ENCODE results near the gene CDK5RAP2. TPM values are rescaled to one million over a fixed set of nuclear protein-coding genes. Genes with fewer than 3 reads are reported as not detected.

CDK5RAP2 gene
- polyA plus RNA-seq, 1 experiment = 28.1 TPM

DNA sequence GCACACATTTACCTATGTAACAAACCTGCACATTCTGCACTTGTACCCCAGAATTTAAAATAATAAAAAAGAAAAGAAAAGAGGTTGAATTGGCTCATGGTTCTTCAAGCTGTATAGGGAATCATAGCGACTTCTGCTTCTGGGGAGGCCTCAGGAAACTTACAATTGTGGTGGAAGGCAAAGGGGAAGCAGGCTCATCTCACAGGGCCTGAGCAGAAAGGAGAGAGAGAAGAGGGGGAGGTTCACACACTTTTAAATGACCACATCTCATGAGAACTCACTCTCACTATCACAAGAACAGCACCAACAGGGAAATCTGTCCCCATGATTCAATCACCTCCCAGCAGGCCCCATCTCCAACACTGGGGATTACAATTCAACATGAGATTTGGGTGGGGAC is 214.6 kb downstream of the CDK5RAP2 start:
- ChIA-PET POLR2A (no interaction called here), CTCF (interaction anchor here (0.6 to 2.2 kb wide), 3 partner anchors 72 to 112 kb away, joined by 3 to 13 read pairs (median 4); no protein-coding TSS in a partner anchor)
- TF ChIP-seq, protein P1, sequence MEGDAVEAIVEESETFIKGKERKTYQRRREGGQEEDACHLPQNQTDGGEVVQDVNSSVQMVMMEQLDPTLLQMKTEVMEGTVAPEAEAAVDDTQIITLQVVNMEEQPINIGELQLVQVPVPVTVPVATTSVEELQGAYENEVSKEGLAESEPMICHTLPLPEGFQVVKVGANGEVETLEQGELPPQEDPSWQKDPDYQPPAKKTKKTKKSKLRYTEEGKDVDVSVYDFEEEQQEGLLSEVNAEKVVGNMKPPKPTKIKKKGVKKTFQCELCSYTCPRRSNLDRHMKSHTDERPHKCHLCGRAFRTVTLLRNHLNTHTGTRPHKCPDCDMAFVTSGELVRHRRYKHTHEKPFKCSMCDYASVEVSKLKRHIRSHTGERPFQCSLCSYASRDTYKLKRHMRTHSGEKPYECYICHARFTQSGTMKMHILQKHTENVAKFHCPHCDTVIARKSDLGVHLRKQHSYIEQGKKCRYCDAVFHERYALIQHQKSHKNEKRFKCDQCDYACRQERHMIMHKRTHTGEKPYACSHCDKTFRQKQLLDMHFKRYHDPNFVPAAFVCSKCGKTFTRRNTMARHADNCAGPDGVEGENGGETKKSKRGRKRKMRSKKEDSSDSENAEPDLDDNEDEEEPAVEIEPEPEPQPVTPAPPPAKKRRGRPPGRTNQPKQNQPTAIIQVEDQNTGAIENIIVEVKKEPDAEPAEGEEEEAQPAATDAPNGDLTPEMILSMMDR (IDR thresholded peaks at IDR 0.05; ENCODE audit: insufficient read depth, low read depth, low read length) = no peak
- Histone ChIP-seq H3K36me3 (ENCODE audit: control insufficient read depth, insufficient read depth, low read length) (no peaks in the 10 kb centered on the region), H3K27me3 (ENCODE audit: control insufficient read depth, insufficient read depth, low read length) (no peaks in the 10 kb centered on the region), H3K4me3 (ENCODE audit: low read depth, low read length) (no peak overlapping the region)
- no peak for DNase-seq (ENCODE audit: low read depth)

DNA sequence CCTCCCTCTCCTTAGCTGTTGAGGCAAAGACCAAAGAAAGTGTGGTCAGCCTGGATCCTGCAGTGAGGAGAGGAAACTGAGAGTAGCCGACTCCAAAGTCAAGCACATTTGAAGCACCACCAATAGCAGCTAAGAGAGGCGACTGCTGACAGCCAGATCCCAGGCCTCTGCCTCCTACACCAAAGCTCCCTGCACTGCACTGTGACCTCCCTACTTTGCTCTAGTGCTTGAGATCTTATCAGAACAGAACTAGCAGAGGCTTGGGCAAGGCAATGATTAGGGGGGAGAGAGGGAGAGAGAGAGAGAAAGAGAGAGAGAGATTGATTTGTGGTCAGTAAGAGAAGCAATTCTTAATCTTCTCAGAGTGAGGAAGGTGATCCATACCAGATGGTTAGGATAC is 216.3 kb downstream of the CDK5RAP2 start:
- POLR2A ChIA-PET = no interaction called here
- Histone ChIP-seq H3K27me3 (ENCODE audit: control insufficient read depth, insufficient read depth, low read length) (no peaks in the 10 kb centered on the region), H3K4me3 (ENCODE audit: low read depth, low read length) (no peak overlapping the region), H3K36me3 (ENCODE audit: control insufficient read depth, insufficient read depth, low read length) (no peaks in the 10 kb centered on the region)
- CTCF ChIA-PET = interaction anchor here (0.9 to 2.1 kb wide), 3 partner anchors 10 to 114 kb away, joined by 4 to 7 read pairs (median 5); no protein-coding TSS in a partner anchor
- TF ChIP-seq, protein P1 (IDR thresholded peaks at IDR 0.05; ENCODE audit: insufficient read depth, low read depth, low read length) = no peak
- no peak for DNase-seq (ENCODE audit: low read depth)

DNA sequence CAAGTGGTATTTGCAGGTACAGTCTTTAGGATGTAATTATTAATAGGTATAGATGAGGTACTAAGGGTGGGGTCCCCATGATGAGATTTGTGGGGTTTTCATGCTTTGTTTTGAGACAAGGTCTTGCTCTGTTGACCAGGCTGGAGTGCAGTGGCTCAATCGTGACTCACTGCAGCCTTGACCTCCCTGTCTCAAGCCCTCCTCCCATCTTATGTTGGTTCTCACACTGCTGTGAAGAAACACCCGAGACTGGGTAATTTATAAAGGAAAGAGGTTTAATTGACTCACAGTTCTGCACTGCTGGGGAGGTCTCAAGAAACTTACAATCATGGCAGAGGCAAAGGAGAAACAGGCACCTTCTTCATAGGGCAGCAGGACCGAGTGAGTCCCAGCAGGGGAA is 217.5 kb downstream of the CDK5RAP2 start:
- TF ChIP-seq, protein P1 (IDR thresholded peaks at IDR 0.05; ENCODE audit: insufficient read depth, low read depth, low read length) = no peak
- H3K36me3 ChIP-seq (ENCODE audit: control insufficient read depth, insufficient read depth, low read length) = no peaks in the 10 kb centered on the region
- H3K4me3 ChIP-seq (ENCODE audit: low read depth, low read length) = no peak overlapping the region
- H3K27me3 ChIP-seq (ENCODE audit: control insufficient read depth, insufficient read depth, low read length) = no peaks in the 10 kb centered on the region
- ChIA-PET POLR2A (no interaction called here), CTCF (interaction anchor here (0.6 kb wide), 1 partner anchor 51 kb away, joined by 3 read pairs; no protein-coding TSS in a partner anchor)
- no peak for DNase-seq (ENCODE audit: low read depth)

DNA sequence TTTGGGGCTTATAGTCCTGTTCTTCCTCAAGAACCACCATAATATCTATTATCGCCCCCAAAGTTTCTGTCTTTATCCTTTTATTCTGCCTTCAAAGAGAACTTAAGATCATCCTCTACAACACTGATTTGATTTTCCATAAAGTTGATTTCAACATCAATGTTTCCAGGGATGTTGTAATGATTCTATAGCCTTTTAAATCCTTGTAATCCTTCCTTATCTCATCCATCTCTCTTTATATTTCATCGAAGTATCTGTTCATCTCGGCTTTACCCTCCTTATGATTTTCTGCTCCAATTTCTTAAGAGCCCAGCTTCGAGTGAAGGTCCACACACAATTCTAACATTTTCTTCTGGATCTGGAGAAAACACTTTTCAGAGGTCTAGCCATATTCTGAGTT is 218.4 kb downstream of the CDK5RAP2 start:
- TF ChIP-seq, protein P1 (IDR thresholded peaks at IDR 0.05; ENCODE audit: insufficient read depth, low read depth, low read length) = no peak
- Histone ChIP-seq H3K27me3 (ENCODE audit: control insufficient read depth, insufficient read depth, low read length) (no peaks in the 10 kb centered on the region), H3K4me3 (ENCODE audit: low read depth, low read length) (no peak overlapping the region), H3K36me3 (ENCODE audit: control insufficient read depth, insufficient read depth, low read length) (no peaks in the 10 kb centered on the region)
- POLR2A ChIA-PET = no interaction called here
- CTCF ChIA-PET = interaction anchor here (0.6 to 1.0 kb wide), 2 partner anchors 52 to 116 kb away, joined by 3 read pairs; no protein-coding TSS in a partner anchor
- DNase-seq (ENCODE audit: low read depth) = no peak

DNA sequence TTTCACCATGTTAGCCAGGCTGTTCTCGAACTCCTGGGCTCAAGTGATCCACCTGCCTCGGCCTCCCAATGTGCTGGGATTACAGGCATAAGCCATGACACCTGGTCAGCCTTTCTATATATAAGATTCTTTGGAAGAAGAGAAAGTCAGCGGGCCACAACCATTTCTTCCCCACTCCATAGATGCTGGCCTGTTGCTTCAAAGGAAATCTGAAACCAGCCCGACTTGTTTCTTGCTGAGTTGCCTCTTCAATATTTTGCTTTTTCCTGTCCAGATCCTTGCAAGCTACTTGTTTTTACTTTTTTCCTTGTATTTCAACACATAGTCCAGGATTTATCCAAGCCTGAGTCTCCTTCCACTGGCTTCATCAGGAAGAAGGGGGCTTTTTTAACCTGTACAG is 219.5 kb downstream of the CDK5RAP2 start:
- no peak overlapping the region for H3K4me3 ChIP-seq (ENCODE audit: low read depth, low read length)
- POLR2A ChIA-PET = no interaction called here
- CTCF ChIA-PET = interaction anchor here (2.2 kb wide), 1 partner anchor 117 kb away, joined by 7 read pairs; no protein-coding TSS in a partner anchor

More for the DNA sequence above, 219.5 kb downstream of the CDK5RAP2 start:
- TF ChIP-seq, protein P1 (IDR thresholded peaks at IDR 0.05; ENCODE audit: insufficient read depth, low read depth, low read length) = no peak
- no peak for DNase-seq (ENCODE audit: low read depth)
- no peaks in the 10 kb centered on the region for H3K36me3 ChIP-seq (ENCODE audit: control insufficient read depth, insufficient read depth, low read length)
- H3K27me3 ChIP-seq (ENCODE audit: control insufficient read depth, insufficient read depth, low read length) = no peaks in the 10 kb centered on the region

All from BJ (cell line).